ENCODE data around the gene RAB11FIP4. TPM values are rescaled to one million over a fixed set of nuclear protein-coding genes. Genes with fewer than 3 reads are reported as not detected.
"Not testable (repeated sequence)": the region's sequence is repeated elsewhere in the genome, so short reads cannot be mapped to it uniquely, and the experiment has no call there.

Gene RAB11FIP4
- 3.0 TPM for polyA plus RNA-seq (2012; ENCODE audit: missing spikeins)

- TF ChIP-seq POLR2A (IDR thresholded peaks at IDR 0.05; ENCODE audit: low read depth, low read length), result no peak
- TF ChIP-seq POLR2AphosphoS5 (IDR thresholded peaks at IDR 0.05; ENCODE audit: low read depth, low read length), result no peak
- TF ChIP-seq TAF1 (IDR thresholded peaks at IDR 0.05; ENCODE audit: borderline replicate concordance, low read depth, low read length), result no peak
- DNase-seq (ENCODE audit: insufficient read length) (no peak), FAIRE-seq (no peak)
Observed at GRCh38 chr17:31391496-31391949, at the start of gene RAB11FIP4. Gene RAB11FIP4 (plus strand): TSS chr17:31391675. CDS start chr17:31391853, 178 bp downstream.

GRCh38 chr17:31345191-31345747 is 46.2 kb upstream of the RAB11FIP4 start:
- DNase-seq (ENCODE audit: insufficient read length); FAIRE-seq: not testable (repeated sequence)

GRCh38 chr17:31349454-31349853 is 42.0 kb upstream of the RAB11FIP4 start:
- TF ChIP-seq TAF1 (IDR thresholded peaks at IDR 0.05; ENCODE audit: borderline replicate concordance, low read depth, low read length), result no peak
- TF ChIP-seq POLR2AphosphoS5 (IDR thresholded peaks at IDR 0.05; ENCODE audit: low read depth, low read length), result no peak
- no peak for TF ChIP-seq POLR2A (IDR thresholded peaks at IDR 0.05; ENCODE audit: low read depth, low read length)
- DNase-seq (ENCODE audit: insufficient read length) (no peak), FAIRE-seq (no peak)

- TF ChIP-seq POLR2A (IDR thresholded peaks at IDR 0.05; ENCODE audit: low read depth, low read length), result no peak
- no peak for TF ChIP-seq TAF1 (IDR thresholded peaks at IDR 0.05; ENCODE audit: borderline replicate concordance, low read depth, low read length)
- TF ChIP-seq POLR2AphosphoS5 (IDR thresholded peaks at IDR 0.05; ENCODE audit: low read depth, low read length), result no peak
- DNase-seq (ENCODE audit: insufficient read length) (no peak), FAIRE-seq (no peak)
Observed at GRCh38 chr17:31355935-31356334, 35.5 kb upstream of the RAB11FIP4 start.

GRCh38 chr17:31357091-31357490 is 34.4 kb upstream of the RAB11FIP4 start:
- DNase-seq (ENCODE audit: insufficient read length) (no peak), FAIRE-seq (no peak)
- TF ChIP-seq TAF1 (IDR thresholded peaks at IDR 0.05; ENCODE audit: borderline replicate concordance, low read depth, low read length) (no peak), POLR2AphosphoS5 (IDR thresholded peaks at IDR 0.05; ENCODE audit: low read depth, low read length) (no peak), POLR2A (IDR thresholded peaks at IDR 0.05; ENCODE audit: low read depth, low read length) (no peak)

- FAIRE-seq (peak; percentile 27), DNase-seq (ENCODE audit: insufficient read length) (no peak)
- TF ChIP-seq POLR2A (IDR thresholded peaks at IDR 0.05; ENCODE audit: low read depth, low read length) (no peak), POLR2AphosphoS5 (IDR thresholded peaks at IDR 0.05; ENCODE audit: low read depth, low read length) (no peak), TAF1 (IDR thresholded peaks at IDR 0.05; ENCODE audit: borderline replicate concordance, low read depth, low read length) (no peak)
Observed at GRCh38 chr17:31357839-31358394, 33.6 kb upstream of the RAB11FIP4 start.

GRCh38 chr17:31364012-31364411 is 27.5 kb upstream of the RAB11FIP4 start:
- DNase-seq (ENCODE audit: insufficient read length) (no peak), FAIRE-seq (no peak)
- no peak for TF ChIP-seq POLR2A (IDR thresholded peaks at IDR 0.05; ENCODE audit: low read depth, low read length)
- no peak for TF ChIP-seq POLR2AphosphoS5 (IDR thresholded peaks at IDR 0.05; ENCODE audit: low read depth, low read length)
- no peak for TF ChIP-seq TAF1 (IDR thresholded peaks at IDR 0.05; ENCODE audit: borderline replicate concordance, low read depth, low read length)

- TF ChIP-seq TAF1 (IDR thresholded peaks at IDR 0.05; ENCODE audit: borderline replicate concordance, low read depth, low read length), result no peak
- no peak for TF ChIP-seq POLR2A (IDR thresholded peaks at IDR 0.05; ENCODE audit: low read depth, low read length)
- TF ChIP-seq POLR2AphosphoS5 (IDR thresholded peaks at IDR 0.05; ENCODE audit: low read depth, low read length), result no peak
- DNase-seq (ENCODE audit: insufficient read length), result no peak
- no peak for FAIRE-seq
Observed at GRCh38 chr17:31366088-31366487, 25.4 kb upstream of the RAB11FIP4 start.

GRCh38 chr17:31369266-31369665 is 22.2 kb upstream of the RAB11FIP4 start:
- no peak for TF ChIP-seq POLR2AphosphoS5 (IDR thresholded peaks at IDR 0.05; ENCODE audit: low read depth, low read length)
- TF ChIP-seq TAF1 (IDR thresholded peaks at IDR 0.05; ENCODE audit: borderline replicate concordance, low read depth, low read length), result no peak
- no peak for TF ChIP-seq POLR2A (IDR thresholded peaks at IDR 0.05; ENCODE audit: low read depth, low read length)
- no peak for DNase-seq (ENCODE audit: insufficient read length)
- no peak for FAIRE-seq

GRCh38 chr17:31371511-31372097 is 19.9 kb upstream of the RAB11FIP4 start:
- no peak for TF ChIP-seq POLR2A (IDR thresholded peaks at IDR 0.05; ENCODE audit: low read depth, low read length)
- no peak for TF ChIP-seq TAF1 (IDR thresholded peaks at IDR 0.05; ENCODE audit: borderline replicate concordance, low read depth, low read length)
- TF ChIP-seq POLR2AphosphoS5 (IDR thresholded peaks at IDR 0.05; ENCODE audit: low read depth, low read length), result no peak
- DNase-seq (ENCODE audit: insufficient read length) (no peak), FAIRE-seq (peak; percentile 81)

GRCh38 chr17:31373150-31374093 is 18.1 kb upstream of the RAB11FIP4 start:
- no peak for DNase-seq (ENCODE audit: insufficient read length)
- FAIRE-seq, result peak; percentile 84
- TF ChIP-seq TAF1 (IDR thresholded peaks at IDR 0.05; ENCODE audit: borderline replicate concordance, low read depth, low read length) (no peak), POLR2A (IDR thresholded peaks at IDR 0.05; ENCODE audit: low read depth, low read length) (no peak), POLR2AphosphoS5 (IDR thresholded peaks at IDR 0.05; ENCODE audit: low read depth, low read length) (no peak)
